ENCODE measurements around the gene FIP1L1.
"Not testable (repeated sequence)": the region's sequence is repeated elsewhere in the genome, so short reads cannot be mapped to it uniquely, and the experiment has no call there.

FIP1L1 gene

GRCh38 chr4:53465891-53466290 is 88.5 kb downstream of the FIP1L1 start:
- FAIRE-seq (no peak), DNase-seq (ENCODE audit: insufficient read length, low spot score) (no peak)

DNA sequence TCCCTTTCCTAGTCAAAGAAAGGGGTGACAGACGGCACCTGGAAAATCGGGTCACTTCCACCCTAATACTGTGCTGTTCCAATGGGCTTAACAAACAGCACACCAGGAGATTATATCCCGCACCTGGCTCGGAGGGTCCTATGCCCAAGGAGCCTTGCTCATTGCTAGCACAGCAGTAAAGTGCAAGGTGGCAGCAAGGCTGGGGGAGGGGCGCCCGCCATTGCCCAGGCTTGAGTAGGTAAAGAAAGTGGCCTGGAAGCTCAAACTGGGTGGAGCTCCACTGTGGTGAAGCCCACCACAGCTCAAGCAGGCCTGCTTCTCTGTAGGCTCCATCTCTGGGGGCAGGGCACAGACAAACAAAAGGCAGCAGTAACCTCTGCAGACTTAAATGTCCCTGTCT is 89.1 kb downstream of the FIP1L1 start:
- not testable (repeated sequence) for FAIRE-seq; DNase-seq (ENCODE audit: insufficient read length, low spot score)

More at GRCh38 chr4:53465891-53466290, 88.5 kb downstream of the FIP1L1 start:
- TF ChIP-seq CTCF (IDR thresholded peaks at IDR 0.05; ENCODE audit: insufficient read depth, missing control alignments), result no peak

GRCh38 chr4:53476232-53477037 is 99.0 kb downstream of the FIP1L1 start:
- TF ChIP-seq CTCF (IDR thresholded peaks at IDR 0.05; ENCODE audit: insufficient read depth, missing control alignments), result no peak
- FAIRE-seq, result no peak

DNA sequence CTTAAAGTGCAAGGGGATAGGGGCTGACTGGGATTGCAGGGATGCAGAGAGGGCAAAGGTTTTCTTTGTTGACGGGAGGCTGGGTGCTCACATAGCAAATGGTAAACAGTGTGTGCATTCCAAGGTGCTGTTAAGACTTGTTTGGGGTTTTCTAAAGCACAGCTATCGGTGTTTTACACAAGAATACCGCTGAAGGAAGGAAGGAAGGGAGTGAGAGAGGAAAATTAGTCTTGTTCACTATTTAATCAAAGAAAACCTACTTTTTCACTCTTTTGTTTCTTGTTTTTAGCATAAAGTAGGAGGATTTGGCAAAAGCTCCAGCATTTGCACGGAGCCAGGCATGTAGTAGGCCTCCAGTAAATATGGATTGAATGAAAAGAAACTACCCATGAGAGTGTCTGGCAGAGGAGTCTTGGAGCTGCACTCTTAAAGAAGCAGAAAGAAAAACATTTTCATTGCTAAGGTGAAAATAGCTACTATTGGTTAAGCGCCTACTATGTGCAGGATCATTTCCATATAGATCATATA is 99.7 kb downstream of the FIP1L1 start:
- FAIRE-seq (no peak), DNase-seq (ENCODE audit: insufficient read length, low spot score) (no peak)
- TF ChIP-seq CTCF (IDR thresholded peaks at IDR 0.05; ENCODE audit: insufficient read depth, missing control alignments), result no peak

More at GRCh38 chr4:53476232-53477037, 99.0 kb downstream of the FIP1L1 start:
- no peak for DNase-seq (ENCODE audit: insufficient read length, low spot score)

GRCh38 chr4:53477636-53478035 is 100.2 kb downstream of the FIP1L1 start:
- TF ChIP-seq CTCF (IDR thresholded peaks at IDR 0.05; ENCODE audit: insufficient read depth, missing control alignments), result no peak
- DNase-seq (ENCODE audit: insufficient read length, low spot score) (no peak), FAIRE-seq (no peak)

DNA sequence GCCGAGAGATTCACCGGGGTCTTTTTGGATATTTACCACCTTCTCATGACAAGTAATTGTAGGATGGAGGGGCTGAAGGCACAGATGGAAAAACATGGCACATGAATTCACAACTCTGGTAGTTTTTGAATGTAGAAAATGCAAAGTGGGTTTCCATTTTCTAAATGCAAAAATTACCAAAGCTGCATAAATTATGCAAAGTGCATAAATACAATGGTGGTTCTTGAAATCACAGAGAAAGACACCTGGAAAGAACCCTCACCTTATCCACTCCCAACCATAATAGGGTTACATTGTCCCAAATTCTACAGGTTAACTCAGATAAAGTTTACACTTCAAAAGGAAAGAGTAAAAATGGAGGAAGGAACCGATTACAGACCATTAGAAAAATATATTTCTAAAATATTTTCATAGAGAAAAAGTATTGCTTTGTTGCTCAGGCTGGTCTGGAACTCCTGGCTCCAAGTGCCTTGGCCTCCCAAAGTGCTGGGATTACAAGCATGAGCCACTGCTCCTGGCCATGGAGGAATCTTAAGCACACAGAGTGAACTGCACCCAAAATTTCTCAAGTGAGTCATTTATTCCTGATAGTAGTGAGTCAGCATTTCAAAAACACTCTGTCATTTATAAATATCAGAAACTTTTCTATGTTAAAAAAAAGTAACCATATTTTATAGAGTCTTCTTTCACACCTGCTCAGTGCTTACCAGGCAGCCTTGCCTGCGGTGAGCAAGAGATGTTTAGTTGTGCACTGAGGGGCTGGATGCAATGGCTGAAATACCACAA is 101.4 kb downstream of the FIP1L1 start:
- no peak for TF ChIP-seq CTCF (IDR thresholded peaks at IDR 0.05; ENCODE audit: insufficient read depth, missing control alignments)
- FAIRE-seq (no peak), DNase-seq (ENCODE audit: insufficient read length, low spot score) (no peak)

GRCh38 chr4:53479736-53480525 is 102.5 kb downstream of the FIP1L1 start:
- no peak for TF ChIP-seq CTCF (IDR thresholded peaks at IDR 0.05; ENCODE audit: insufficient read depth, missing control alignments)
- DNase-seq (ENCODE audit: insufficient read length, low spot score) (no peak), FAIRE-seq (no peak)

Data from D721Med (cell line).